G401.6 (cell line): ENCODE data around the gene CGB7.
"Not testable (repeated sequence)": the region's sequence is repeated elsewhere in the genome, so short reads cannot be mapped to it uniquely, and the experiment has no call there.

Experiments
- FAIRE-seq: peaks from 2 replicates; lab custom pipeline; 2012; peaks lifted over from hg19 to GRCh38; lab: Jason Lieb, UNC

CGB7 gene

DNA sequence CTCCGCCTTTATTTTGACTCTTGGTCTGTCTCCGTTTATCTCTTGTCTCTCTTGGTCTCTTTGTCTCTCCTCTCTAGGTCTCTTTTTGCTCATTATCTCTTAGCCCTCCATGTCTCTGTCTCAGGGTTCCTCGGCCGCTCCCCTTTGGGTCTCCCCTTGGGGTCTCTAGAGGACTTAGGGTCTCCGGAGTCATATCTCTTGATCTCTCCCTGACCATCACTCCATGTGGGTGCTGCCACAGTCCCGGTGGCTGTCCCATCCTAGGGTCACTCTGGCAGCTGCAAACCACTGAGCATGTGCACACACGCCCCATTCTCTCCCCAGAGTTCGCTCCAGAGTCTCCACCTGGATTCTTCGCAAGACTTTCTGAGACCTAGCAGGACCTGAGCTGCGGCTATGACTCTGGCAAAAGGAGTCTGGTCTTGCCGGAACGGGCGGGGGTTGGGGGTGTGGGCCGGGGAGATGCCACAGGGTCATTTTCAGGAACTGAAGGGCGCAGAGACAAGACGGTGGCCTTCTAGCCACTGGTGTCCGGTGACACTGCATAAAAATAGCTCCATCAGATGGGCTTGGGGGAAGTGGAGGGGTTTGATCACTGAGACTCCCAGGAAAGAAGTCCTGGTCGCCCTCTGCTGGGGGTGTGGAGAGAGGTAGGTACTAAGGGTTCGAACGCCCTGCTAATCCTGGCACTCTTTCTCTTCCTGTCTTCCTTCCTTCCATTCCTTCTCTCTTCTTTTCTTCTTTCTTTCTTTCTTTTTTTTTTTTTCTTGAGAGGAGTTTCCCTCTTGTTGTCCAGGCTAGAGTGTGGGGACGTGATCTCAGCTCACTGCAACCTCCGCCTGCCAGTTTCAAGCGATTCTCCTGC is 16.2 kb upstream of the CGB7 start:
- no peak for FAIRE-seq

DNA sequence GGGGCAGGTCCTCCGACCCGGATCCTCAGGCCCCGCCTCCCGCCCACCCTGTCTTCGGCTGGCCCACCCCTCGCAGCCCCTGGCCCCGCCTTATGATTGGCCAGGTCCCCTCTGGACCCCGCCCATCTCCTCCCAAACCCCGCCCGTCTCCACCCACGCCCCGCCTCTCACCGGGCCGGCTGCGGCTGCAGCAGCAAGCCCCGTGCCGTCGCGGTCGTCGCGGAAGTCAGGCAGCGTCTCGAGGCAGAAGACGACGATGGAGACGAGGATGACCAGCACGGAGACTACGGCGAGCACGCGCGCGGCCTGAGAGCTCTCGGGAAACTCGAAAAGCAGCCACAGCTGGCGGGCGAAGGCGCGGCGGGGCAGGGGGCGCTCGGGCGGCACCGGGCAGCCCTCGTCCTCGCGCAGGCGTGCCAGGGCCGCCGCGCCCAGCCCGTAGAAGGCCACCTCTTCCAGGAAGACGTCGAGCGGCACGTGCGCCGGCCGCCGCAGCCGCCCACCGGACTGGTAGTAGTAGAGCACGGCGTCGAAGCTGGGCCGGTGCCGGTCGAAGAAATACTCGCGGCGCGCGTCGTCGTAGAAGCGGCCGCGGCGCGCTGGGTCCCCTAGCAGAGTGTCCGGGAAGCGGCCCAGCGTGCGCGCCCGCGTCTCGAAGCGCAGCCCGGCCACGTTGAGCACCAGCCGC is 14.5 kb upstream of the CGB7 start:
- no peak for FAIRE-seq

DNA sequence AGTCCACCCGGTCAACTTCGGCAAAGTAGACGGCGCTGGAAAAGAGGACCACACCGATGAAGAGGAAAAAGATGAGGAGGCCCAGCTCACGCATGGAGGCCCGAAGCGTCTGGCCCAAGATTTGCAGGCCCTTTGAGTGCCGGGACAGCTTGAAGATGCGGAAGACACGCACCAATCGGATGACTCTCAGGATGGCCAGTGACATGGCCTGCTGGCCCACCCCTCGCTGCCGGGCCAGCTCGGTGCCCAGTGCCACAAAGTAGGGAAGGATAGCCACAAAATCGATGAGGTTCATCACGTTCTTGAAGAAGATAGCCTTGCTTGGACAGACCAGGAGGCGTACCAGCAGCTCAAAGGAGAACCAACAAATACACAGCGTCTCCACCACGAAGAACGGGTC is 12.9 kb upstream of the CGB7 start:
- FAIRE-seq, result no peak

DNA sequence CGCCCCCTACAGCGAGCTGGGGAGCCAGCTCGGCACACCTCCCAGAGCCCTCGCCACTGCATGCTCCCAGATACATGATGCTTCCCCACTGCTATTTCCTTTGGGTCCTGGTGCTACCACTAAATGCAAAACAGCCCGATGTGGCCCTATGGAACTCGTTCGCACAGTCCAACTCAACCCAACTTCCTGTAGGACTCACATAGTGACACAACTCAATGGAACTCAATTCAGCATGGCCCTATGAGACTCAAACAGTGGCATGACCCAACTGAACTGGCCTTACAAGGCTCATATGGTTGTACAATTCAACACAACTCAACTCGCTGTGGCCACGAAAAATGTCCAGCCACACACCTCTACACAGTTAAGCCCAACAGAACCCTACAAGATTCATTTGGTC is 11.5 kb upstream of the CGB7 start:
- no peak for FAIRE-seq

DNA sequence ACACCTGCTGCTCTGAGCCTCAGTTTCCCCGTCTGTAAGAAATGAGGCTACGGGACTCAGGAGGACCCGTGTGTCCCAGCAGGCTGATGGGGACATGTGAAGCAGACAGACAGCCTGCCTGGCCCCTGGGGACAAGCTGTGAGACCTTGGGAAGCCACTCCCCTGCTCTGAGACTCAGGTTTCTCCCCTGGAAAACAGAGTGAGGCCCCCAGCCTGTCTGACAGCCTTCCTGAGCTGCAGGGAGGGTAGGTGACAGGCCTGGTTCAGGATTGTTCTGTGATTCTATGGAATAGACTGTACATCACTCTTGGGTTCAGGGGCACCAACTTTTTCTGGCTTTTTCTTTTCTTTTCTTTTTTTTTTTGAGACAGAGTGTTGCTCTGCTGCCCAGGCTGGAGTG is 10.0 kb upstream of the CGB7 start:
- no peak for FAIRE-seq

DNA sequence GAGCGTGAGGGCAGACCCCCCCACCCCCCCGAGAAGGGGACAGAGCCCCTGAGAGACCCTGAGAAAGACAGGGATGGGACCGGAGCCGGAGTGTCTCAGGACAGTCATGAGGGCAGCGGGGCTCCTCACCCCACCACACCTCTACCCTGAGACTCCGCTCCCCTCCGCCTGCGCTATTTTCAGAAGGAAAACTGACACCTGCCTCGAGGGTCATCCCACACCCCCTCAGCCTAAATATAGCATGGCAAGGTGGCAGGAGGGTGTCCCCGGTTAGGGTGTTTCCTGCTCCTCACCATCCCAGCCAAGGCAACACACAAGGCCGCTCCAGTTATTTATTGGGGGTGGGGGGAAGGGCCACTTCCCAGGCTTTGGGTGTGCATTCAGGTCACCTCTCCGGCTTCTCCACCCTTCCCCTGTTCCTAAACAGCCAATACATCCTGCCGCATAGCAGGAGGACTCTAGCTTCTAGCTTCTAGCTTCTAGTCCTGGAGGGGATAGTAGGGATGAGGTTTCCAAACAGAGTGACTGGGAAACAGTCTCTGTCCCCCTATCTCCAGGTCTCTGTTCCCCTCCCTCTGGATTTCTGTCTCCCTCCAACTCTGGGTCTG is 8.5 kb upstream of the CGB7 start:
- FAIRE-seq, result peak; percentile 70

DNA sequence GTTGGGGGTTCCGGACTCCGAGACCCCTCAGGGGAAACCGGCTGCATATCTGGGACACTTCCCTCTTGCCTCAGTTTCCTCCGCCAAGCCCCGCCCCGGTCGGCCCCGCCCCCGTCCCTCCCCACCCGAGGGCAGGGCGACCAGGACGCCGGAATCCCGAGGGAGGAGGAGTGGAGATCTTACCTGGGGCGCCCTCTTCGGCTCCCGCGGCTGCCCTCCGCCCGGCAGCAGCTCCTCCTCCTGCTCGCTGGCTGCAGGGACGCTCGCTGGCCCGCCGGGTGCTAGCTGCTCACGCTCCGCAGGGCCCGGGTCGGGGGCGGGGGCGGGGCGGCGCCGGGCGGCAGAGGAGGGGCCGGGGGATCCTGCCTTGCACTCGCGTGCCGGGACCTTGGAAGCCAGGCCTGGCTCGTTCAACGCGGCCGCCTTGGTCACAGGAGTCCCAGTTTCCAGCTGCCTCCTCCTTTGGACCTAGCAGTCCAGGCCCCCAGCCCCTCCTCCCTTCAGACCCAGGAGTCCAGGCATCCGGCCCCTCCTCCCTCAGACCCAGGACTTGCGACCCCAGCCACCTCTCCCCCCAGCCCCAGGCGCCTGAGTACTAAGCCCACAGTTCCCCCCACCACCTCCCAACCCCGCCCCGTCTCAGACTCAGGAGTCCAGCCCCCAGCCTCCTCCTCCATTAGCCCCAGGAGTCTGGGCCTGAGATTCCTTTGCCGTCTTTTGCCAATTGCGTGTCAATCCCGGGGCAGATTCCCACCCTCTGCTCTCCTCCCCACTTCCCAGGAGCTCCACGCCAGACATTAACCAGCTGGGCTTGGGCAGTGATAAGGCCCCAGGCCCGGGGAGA is 7.4 kb upstream of the CGB7 start, which contains the start of gene NTF4:
NTF4 (minus strand) TSS at position 51 of the 844 bp plus-strand sequence. CDS start 2,821 bp downstream, outside the sequence.
- FAIRE-seq, result no peak

DNA sequence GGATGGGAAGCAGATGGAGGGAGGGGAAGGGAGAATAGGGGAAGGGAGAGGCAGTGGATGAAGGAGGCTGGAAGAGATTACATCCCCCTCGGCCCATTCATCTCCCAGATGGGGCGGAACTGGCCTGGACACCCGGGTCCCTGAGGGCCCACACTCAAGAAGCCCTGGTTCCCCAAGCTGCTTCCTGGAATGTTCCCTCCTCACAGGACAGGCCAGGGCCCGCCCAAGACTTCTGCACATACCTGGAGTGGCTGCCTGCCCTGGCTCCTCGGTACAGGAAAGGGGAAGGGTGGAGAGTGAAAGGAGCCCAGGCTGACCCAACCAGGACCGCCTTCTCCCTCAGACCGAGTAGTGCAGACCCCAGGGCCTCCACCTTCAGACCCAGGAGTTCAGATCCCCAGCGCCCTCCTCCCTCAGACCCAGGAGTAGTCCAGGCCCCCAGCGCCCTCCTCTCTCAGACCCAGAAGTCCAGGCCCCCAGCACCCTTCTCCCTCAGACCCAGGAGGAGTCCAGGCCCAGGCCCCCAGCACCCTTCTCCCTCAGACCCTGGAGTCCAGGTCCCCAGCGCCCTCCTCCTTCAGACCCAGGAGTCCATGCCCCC is 6.6 kb upstream of the CGB7 start:
- no peak for FAIRE-seq

DNA sequence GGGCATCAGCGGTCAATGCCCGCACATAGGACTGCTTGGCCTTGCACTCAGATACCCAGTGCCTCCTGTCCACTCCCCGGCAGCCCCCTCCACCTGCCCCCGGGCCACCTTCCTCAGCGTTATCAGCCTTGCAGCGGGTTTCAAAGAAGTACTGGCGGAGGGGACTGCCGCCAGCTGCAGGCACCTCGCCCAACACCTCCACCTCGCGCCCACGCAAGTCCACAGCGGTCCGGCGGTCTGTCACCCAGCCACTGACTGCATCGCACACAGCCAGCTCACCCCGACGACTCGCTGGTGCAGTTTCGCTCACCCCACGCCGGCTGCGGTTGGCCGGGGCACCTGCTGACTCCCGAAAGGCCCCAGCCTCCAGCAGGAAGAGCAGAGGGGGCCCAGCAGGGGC is 3.9 kb upstream of the CGB7 start:
- no peak for FAIRE-seq

DNA sequence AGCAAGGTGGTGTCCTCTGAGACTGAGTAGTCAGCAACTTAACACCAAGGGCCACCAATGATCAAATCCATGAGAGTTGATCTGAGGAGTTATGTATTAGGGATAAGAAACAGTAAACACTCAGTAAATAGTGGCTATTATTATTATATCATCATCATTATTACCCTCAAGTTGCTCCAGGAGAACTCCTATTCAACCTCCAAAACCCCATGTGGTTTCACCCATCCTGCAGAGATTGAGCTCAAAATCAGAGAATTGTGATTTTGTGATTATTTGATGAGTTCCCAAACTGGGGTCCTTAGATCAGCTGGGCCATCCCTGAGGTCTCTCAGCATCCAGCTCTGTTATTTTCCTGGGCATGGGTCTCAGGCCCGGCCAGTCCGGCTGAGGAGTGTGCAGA is 3.5 kb upstream of the CGB7 start:
- FAIRE-seq, result no peak

DNA sequence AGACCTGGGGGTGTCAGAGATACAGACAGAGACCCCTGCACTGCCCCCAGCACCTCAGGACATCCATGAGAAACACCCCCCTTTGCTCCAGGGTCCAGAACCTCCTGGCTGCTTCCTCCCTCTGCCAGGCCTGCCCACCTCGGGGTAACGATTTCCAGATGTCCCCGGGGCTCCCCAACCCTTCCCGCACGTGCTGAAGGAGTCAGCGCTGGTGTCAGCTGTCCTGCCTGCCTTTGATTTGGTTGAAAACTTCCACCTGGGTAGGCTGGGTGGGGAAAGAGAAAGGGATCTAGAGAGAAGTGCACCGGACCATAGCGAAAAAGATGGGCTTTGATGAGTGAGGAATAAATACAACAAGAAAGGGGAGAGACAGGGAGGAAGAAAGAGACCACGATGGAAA is 1.5 kb upstream of the CGB7 start:
- no peak for FAIRE-seq

DNA sequence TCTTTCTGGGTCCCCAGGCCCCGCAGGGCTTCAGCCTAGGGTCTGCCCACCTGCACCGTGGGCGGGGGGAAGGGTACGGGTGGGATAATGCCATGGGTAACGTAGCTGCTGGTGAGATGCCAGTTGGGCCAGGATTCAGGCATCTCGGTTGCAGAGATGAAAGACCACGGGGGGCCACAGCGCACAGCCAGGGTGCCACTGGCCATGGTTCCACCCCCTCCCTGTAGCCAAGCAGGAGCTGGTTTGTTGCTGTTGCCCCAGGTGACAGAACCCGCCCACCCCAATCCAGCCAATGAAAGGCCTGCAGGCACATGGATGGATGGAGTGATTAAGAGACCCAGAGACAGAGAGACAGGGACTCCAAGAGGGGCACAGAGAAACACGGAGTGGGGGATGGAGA is 1.0 kb upstream of the CGB7 start:
- no peak for FAIRE-seq

DNA sequence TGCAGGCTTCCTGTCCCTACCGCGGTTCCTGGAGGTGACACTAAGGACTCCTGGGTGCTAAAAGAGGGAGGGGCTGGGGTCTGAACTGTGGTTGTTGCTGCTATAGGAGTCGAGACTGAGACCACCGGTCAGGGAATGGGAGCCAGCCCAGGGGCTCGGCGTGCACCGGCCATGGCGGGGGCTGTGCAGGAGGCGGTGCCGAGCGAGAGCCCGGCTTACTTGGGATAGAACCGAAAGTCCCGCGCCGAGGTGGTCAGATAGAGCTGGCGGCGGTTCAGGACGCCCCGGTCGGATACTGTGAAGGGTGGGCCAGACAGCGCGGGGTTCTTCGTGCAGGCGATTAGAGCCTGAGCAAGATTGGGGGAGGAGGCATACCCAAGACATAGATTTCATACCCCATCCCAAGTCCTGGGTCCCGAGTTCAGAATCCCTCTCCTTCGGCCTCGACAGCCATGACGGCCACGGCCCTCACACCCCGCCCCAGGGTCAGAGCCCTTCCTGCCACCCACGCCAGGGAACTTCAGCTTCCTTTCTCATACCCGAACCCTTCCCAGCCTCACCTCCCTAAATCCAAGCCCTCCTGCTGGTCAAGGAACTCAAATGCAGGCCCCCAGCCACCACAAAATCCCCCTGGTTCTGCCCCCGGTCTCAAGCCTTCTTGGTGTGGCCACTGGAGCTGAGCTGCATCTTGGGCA is 500 bp downstream of the CGB7 start:
- not testable (repeated sequence) for FAIRE-seq

DNA sequence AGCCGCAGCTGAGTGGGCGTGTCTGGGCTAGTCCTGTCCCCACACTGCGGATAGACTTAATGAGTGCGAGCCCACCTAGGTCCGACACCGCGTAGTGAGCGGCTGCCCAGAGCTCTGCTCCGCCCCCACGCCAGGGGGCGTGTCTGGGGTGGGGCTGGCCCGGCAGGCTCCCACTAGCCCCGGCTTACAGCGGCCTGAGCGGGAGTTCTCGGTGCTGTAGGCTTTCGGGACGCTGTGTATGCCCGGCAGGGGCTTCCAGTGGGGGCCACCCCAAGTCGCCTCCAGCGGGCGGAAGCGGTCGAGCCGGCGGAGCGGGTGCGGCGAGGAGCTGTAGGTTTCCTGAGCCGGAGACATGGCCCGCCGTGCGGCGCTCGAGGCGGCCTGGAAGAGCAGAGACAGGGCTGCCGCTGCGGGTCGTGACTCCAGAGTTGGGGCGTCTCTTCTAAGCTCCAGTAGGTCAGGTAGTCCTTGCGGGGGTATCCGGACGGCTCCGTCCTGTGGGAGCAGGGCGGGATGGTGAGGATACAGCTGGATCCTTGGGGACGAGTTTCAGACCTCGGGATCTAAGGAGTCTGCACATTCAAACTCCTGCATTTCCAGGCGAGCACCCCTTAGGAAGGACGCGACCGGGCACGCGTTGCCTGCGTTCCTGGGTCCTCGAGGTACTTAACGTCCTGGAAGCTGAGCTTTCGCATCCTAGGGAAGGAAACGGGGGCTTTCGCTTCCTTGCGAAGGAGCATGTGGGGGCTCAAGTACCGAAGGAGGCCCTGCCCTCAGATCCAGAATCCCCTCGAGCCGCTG is 1.2 kb downstream of the CGB7 start:
- peak; percentile 47 for FAIRE-seq

DNA sequence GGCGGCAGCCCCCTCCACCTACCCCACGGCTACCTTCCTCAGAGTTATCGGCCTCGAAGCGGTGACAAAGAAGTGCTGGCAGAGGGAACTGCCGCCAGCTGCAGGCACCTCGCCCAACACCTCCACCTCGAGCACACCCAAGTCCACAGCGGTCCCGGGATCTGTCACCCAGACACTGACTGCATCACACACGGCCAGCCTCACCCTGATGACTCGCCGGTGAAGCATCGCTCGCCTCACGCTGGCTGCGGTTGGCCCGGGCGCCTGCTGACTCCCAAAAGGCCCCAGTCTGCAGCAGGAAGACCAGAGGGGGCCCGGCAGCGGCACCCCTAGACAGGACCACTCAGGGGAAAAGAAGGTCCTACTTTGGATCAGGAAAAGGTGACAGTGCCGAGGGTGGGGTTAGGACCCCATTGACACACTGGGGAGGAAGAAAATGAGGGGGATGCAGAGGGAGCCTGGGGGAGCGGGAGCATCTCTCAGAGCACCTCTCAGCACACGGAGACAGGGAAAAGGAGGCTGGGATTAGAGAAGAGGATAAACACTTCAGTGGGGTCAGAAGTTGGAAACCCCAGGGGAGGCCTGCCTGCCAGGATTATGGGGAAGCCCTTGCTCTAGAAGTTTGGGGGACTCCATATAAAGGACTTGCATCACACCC is 7.0 kb downstream of the CGB7 start:
- FAIRE-seq, result not testable (repeated sequence)

DNA sequence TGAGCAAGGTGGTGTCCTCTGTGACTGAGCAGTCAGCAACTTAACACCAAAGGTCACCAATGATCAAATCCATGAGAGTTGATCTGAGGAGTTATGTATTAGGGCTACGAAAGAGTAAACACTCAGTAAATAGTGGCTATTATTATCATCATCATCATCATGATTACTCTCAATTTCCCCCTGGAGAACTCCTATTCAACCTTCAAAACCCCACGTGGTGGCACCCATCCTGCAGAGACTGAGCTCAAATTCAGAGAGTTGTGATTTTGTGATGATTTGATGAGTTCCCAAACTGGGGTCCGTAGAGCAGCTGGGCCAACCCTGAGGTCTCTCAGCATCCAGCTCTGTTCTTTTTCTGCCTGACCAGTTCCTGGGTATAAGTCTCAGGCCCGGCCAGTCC is 7.7 kb downstream of the CGB7 start:
- FAIRE-seq, result not testable (repeated sequence)

DNA sequence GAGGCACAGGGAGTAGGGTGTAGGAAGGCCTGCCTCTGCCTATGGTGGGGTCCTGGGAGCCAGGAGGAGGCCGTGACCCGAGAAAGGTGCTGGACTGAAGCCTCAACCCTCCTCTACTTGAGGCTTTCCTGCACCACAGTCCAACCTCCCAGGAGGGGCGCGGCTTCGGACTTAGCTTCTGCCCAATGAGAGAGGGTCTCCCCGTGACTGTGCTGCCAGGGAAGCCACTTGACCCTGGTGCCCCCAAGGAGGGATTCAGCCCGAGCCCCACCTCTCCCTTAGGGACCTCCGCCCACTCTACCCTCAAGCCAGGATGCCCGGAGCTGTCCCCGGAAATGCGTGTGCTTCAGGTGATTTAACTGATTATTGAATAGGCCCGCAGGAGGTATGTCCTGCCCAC is 8.5 kb downstream of the CGB7 start, which contains the start of gene CGB8:
CGB8 (minus strand) TSS at position 101 of the 400 bp plus-strand sequence. CDS start 372 bp downstream, outside the sequence.
- FAIRE-seq, result not testable (repeated sequence)

DNA sequence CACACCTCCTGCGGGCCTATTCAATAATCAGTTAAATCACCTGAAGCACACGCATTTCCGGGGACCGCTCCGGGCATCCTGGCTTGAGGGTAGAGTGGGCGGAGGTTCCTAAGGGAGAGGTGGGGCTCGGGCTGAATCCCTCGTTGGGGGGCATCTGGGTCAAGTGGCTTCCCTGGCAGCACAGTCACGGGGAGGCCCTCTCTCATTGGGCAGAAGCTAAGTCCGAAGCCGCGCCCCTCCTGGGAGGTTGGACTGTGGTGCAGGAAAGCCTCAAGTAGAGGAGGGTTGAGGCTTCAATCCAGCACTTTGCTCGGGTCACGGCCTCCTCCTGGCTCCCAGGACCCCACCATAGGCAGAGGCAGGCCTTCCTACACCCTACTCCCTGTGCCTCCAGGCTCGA is 14.0 kb downstream of the CGB7 start, which contains the start of gene CGB5:
CGB5 (plus strand) TSS at position 301 of the 400 bp plus-strand sequence. CDS start 362 bp downstream, outside the sequence.
- not testable (repeated sequence) for FAIRE-seq

DNA sequence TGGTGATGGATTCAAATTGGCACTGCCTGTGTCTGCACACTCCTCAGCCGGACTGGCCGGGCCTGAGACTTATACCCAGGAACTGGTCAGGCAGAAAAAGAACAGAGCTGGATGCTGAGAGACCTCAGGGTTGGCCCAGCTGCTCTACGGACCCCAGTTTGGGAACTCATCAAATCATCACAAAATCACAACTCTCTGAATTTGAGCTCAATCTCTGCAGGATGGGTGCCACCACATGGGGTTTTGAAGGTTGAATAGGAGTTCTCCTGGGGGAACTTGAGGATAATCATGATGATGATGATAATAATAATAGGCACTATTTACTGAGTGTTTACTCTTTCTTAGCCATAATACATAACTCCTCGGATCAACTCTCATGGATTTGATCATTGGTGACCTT is 14.9 kb downstream of the CGB7 start:
- FAIRE-seq, result not testable (repeated sequence)
